ENCODE measurements around the gene DNAI4. TPM values are rescaled to one million over a fixed set of nuclear protein-coding genes. Genes with fewer than 3 reads are reported as not detected.
"Not testable (repeated sequence)": the region's sequence is repeated elsewhere in the genome, so short reads cannot be mapped to it uniquely, and the experiment has no call there.

Gene DNAI4
- total RNA-seq, 1 donor from 2014 or later = 3.6 TPM

GRCh38 chr1:66834926-66835325 is 89.7 kb downstream of the DNAI4 start:
- no peak for DNase-seq (ENCODE audit: extremely low read depth, low read depth, low spot score)

- DNase-seq (ENCODE audit: extremely low read depth, low read depth, low spot score) = no peak
Measured at GRCh38 chr1:66833112-66833511, 91.5 kb downstream of the DNAI4 start.

DNA sequence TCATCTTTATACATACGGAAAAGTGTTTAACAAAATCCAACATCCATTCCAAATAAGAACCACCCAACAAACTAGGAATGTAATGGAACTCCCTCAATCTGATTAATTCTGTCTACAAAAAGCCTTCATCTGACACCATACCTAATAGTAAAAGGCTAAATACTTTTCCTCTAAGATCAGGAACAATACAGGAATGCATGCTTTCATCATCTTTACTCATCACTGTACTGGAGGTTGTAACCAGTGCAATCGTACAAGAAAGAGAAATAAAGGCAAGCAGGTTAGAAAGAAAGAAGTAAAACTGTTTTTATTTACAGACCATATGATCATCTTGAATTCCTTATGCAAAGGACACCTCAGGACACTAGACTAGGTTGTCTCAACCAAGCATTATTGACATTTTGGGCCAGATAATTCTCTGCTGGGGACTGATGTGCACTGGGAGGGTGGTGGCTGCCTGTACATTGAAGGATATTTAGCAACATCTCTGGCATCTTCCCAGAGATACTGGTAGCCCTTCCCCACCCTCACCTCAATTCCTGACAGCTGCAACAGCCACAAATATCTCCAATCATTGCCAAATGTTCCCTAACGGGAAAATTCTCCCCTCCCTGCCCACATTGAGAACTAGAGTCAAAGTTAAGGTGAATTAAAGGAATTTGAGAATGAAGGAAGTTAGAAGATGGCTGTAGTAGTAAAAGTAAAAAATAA is 93.0 kb downstream of the DNAI4 start:
- DNase-seq (ENCODE audit: extremely low read depth, low read depth, low spot score) = no peak

DNA sequence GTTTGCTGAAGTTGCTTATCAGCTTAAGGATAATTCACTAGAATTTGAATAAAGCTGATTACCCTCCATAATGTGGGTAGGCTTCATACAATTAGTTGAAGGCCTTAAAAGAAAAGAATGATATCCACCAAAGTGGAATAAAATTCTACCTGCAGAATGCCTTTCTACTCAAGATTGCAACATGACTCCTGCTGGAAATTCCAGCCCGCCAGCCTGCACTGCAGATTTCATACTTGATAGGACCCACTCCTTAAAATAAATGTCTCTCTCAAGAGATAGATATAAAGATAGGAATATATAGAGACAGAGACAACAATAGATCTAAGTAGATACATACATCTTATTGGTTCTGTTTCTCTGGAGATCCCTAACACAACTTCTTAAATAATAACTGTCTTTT is 99.9 kb downstream of the DNAI4 start:
- DNase-seq (ENCODE audit: extremely low read depth, low read depth, low spot score) = no peak

- no peak for DNase-seq (ENCODE audit: extremely low read depth, low read depth, low spot score)
Measured at GRCh38 chr1:66809736-66810326, 114.8 kb downstream of the DNAI4 start.

GRCh38 chr1:66809245-66809644 is 115.4 kb downstream of the DNAI4 start:
- DNase-seq (ENCODE audit: extremely low read depth, low read depth, low spot score) = no peak

DNA sequence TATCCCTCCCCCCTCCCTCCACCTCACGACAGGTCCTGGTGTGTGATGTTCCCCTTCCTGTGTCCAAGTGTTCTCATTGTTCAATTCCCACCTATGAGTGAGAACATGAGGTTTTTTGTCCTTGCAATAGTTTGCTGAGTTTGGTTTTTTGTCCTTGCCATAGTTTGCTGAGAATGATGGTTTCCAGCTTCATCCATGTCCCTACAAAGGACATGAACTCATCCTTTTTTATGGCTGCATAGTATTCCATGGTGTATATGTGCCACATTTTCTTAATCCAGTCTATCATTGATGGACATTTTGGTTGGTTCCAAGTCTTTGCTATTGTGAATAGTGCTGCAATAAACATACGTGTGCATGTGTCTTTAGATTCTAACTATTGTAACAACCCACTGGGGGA is 128.8 kb downstream of the DNAI4 start:
- DNase-seq (ENCODE audit: extremely low read depth, low read depth, low spot score) = not testable (repeated sequence)

- no peak for DNase-seq (ENCODE audit: extremely low read depth, low read depth, low spot score)
Measured at GRCh38 chr1:66791621-66792610, 132.7 kb downstream of the DNAI4 start.

GRCh38 chr1:66788231-66788939 is 136.3 kb downstream of the DNAI4 start:
- no peak for DNase-seq (ENCODE audit: extremely low read depth, low read depth, low spot score)

GRCh38 chr1:66787641-66788040 is 137.0 kb downstream of the DNAI4 start:
- no peak for DNase-seq (ENCODE audit: extremely low read depth, low read depth, low spot score)

- not testable (repeated sequence) for DNase-seq (ENCODE audit: extremely low read depth, low read depth, low spot score)
Measured at GRCh38 chr1:66785800-66786199, 138.9 kb downstream of the DNAI4 start.

DNA sequence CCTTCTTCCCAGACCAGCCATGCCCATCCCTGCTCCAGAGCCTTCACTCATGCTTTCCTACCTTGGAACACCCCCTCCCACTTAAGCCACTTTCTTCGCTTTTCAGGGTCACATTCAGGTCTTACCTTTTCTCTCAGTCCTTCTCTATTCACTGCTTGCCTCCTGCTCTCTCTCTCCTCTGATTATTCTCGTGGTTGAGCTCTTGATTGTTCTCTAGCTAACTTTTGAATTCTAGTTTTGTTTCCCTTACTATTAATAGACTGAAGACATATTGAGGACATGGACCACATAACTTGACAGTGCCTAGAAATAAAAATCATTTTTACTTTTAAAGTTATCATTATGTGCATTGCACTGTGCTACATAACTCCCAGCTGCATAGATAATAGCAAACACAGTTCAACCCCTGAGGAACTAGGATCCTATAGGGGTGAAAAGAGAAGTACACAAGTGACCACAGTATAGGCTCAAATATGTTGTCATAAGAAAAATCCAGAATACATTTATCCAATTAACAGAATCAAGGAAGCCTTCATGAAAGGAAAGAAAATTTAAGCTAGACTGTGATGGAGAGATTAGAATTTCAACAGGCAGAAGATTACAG is 145.1 kb downstream of the DNAI4 start:
- no peak for DNase-seq (ENCODE audit: extremely low read depth, low read depth, low spot score)

DNA sequence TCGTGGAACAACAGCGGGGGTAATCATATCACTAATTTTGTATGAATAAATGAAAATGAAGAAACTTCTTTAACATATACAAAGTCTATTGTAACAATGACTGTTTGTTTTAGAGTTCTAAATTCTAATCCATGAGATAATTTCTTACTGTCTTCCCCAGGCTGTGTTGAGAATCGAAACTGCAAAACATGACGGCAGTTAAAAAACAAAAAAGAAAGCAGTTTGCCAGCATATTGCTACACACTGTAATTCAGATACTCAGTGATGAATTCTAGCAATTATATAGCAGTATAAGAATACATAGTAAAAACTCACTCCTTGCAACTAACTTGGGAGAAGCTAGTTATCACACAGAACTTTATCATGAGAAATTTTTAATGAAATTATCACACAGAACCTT is 145.7 kb downstream of the DNAI4 start:
- no peak for DNase-seq (ENCODE audit: extremely low read depth, low read depth, low spot score)

GRCh38 chr1:66778266-66778665 is 146.4 kb downstream of the DNAI4 start:
- DNase-seq (ENCODE audit: extremely low read depth, low read depth, low spot score) = no peak

DNA sequence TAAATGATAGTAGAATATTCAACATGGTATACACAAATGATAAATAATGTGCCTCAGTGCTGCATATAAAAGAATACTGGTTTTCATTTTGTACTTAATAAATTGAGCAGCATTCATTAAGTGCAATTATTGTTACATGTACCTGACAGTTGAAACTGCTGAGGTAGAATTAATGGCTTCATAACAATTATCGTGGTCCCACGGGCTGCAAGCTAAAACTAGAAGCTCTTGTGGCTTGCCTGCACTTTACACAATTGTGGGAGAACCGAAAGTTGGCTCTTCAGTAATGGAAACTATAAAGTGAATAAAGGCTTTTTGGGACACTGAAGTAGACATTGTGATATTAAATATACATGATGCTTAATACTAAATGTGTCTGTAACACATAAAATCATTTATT is 146.8 kb downstream of the DNAI4 start:
- DNase-seq (ENCODE audit: extremely low read depth, low read depth, low spot score) = no peak

- DNase-seq (ENCODE audit: extremely low read depth, low read depth, low spot score) = no peak
Measured at GRCh38 chr1:66775646-66776045, 149.0 kb downstream of the DNAI4 start.

DNA sequence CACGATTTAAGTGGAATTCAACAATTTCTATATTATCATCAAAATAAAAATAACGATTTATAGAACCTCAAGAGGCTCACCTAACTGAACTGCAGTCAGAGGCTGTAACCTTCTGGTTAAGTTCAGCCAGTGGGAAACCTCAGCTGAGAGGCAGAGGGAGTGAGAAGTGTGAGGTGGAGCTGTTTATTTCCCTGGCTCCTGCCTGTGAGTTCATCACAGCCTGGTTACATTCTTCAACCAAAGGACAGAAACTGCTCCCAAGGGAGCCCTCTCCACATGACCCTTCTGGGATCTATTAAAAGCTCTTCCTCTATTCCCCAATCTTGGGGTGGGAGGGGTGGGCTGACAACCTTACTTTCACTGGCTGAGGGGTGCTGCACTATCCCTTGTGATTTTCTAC is 150.2 kb downstream of the DNAI4 start:
- no peak for DNase-seq (ENCODE audit: extremely low read depth, low read depth, low spot score)

GRCh38 chr1:66773227-66773626 is 151.4 kb downstream of the DNAI4 start:
- DNase-seq (ENCODE audit: extremely low read depth, low read depth, low spot score) = no peak

GRCh38 chr1:66770694-66771093 is 154.0 kb downstream of the DNAI4 start:
- DNase-seq (ENCODE audit: extremely low read depth, low read depth, low spot score) = no peak

- DNase-seq (ENCODE audit: extremely low read depth, low read depth, low spot score) = no peak
Measured at GRCh38 chr1:66770240-66770639, 154.4 kb downstream of the DNAI4 start.

Measured in glomerular endothelial cell (primary cell).